OCI-LY3 (cell line): ENCODE data around the gene B4GALT2.

ENCODE experiments used
- H2AFZ ChIP-seq: fragments of 200-600, 300-600 bp; shearing (Covaris generic); 2 replicates; pipeline ENCODE4 v1.6.0; 2014; ENCODE audit warnings: antibody characterized with exemption, low read depth, low read length
- H3K27ac ChIP-seq: fragments of 200-600, 300-600 bp; sonication (generic); 2 replicates; pipeline ENCODE4 v1.5.1; 2014; ENCODE audit warnings: mild to moderate bottlenecking, low read length, moderate library complexity, mixed read lengths
- H3K27me3 ChIP-seq: fragments of 200-600, 300-600 bp; sonication (generic); 2 replicates; pipeline ENCODE4 v1.6.1; 2014; ENCODE audit warnings: low read depth, low read length, mixed read lengths
- H3K36me3 ChIP-seq: fragments of 200-600, 300-600 bp; sonication (generic); replicated peaks from 2 replicates; pipeline ENCODE3; 2014; ENCODE audit warnings: low read depth, low read length, mixed read lengths
- H3K4me1 ChIP-seq: fragments of 300-600, 200-600 bp; sonication (generic); 2 replicates; pipeline ENCODE4 v1.6.1; 2014; ENCODE audit warnings: low read length, mixed read lengths
- H3K4me2 ChIP-seq: fragments of 200-600, 300-600 bp; sonication (generic); 2 replicates; pipeline ENCODE4 v1.6.1; 2014; ENCODE audit warnings: low read length, mixed read lengths
- H3K4me3 ChIP-seq: fragments of 300-600, 200-600 bp; sonication (generic); 2 replicates; pipeline ENCODE4 v1.5.1; 2014; ENCODE audit warnings: antibody characterized with exemption, mild to moderate bottlenecking, low read length, moderate library complexity
- H3K79me2 ChIP-seq: fragments of 300-600, 200-600 bp; shearing (Covaris generic); 2 replicates; pipeline ENCODE4 v1.6.1; 2014; ENCODE audit warnings: mild to moderate bottlenecking, low read length, mixed read lengths
- H3K9ac ChIP-seq: fragments of 300-600, 200-600 bp; shearing (Covaris generic); 2 replicates; pipeline ENCODE4 v1.6.0; 2014; ENCODE audit warnings: mild to moderate bottlenecking, low read length, moderate library complexity
- H3K9me3 ChIP-seq: fragments of 200-600, 300-600 bp; shearing (Covaris generic); 2 replicates; pipeline ENCODE4 v1.6.1; 2014; ENCODE audit warnings: low read length, mixed read lengths; ENCODE audit not compliant: insufficient read depth
- H4K20me1 ChIP-seq: fragments of 200-600, 300-600 bp; sonication (generic); 2 replicates; pipeline ENCODE4 v1.6.1; 2016; ENCODE audit warnings: low read length, mixed read lengths; ENCODE audit not compliant: insufficient read depth
- CTCF ChIP-seq: fragments of 200-600, 300-600 bp; sonication (generic); IDR thresholded peaks from 2 replicates; pipeline ENCODE4 v1.5.1; 2014; ENCODE audit warnings: antibody characterized with exemption, low read length, low read depth
- EZH2phosphoT487 ChIP-seq: fragments of 200-600 bp; shearing (Covaris generic); IDR thresholded peaks from 2 replicates; pipeline ENCODE4 v1.6.1; 2018; ENCODE audit warnings: antibody characterized with exemption, mixed run types, low read depth

The B4GALT2 gene

GRCh38 chr1:44020464-44020863, 41.5 kb downstream of the B4GALT2 start:
- TF ChIP-seq CTCF = no peak
- no peak for TF ChIP-seq EZH2phosphoT487
- H3K9ac ChIP-seq = no peak overlapping the region
- peaks cover 10% of the 10 kb centered on the region for H3K4me1 ChIP-seq
- no peaks in the 10 kb centered on the region for H3K36me3 ChIP-seq
- H3K4me3 ChIP-seq = no peak overlapping the region
- H3K27ac ChIP-seq = no peak overlapping the region
- no peaks in the 10 kb centered on the region for H3K27me3 ChIP-seq
- no peaks in the 10 kb centered on the region for H3K9me3 ChIP-seq
- no peak overlapping the region for H3K4me2 ChIP-seq
- no peaks in the 10 kb centered on the region for H3K79me2 ChIP-seq
- no peak overlapping the region for H2AFZ ChIP-seq
- no peaks in the 10 kb centered on the region for H4K20me1 ChIP-seq

- H3K9me3 ChIP-seq = no peaks in the 10 kb centered on the region
- H3K4me3 ChIP-seq = no peak overlapping the region
- H3K4me2 ChIP-seq = no peak overlapping the region
- no peak overlapping the region for H2AFZ ChIP-seq
- no peak overlapping the region for H3K27ac ChIP-seq
- no peak for TF ChIP-seq CTCF
- TF ChIP-seq EZH2phosphoT487 = no peak
- H3K27me3 ChIP-seq = no peaks in the 10 kb centered on the region
- H4K20me1 ChIP-seq = no peaks in the 10 kb centered on the region
- H3K9ac ChIP-seq = no peak overlapping the region
- no peaks in the 10 kb centered on the region for H3K36me3 ChIP-seq
- peaks cover 16% of the 10 kb centered on the region for H3K4me1 ChIP-seq
- no peaks in the 10 kb centered on the region for H3K79me2 ChIP-seq
Measured at GRCh38 chr1:44021156-44021555, 42.1 kb downstream of the B4GALT2 start.

- Histone ChIP-seq H3K27ac (no peak overlapping the region), H3K27me3 (no peaks in the 10 kb centered on the region), H2AFZ (no peak overlapping the region), H3K4me2 (no peak overlapping the region), H3K36me3 (no peaks in the 10 kb centered on the region), H4K20me1 (no peaks in the 10 kb centered on the region), H3K79me2 (no peaks in the 10 kb centered on the region), H3K4me1 (peaks cover 17% of the 10 kb centered on the region), H3K9ac (no peak overlapping the region), H3K4me3 (no peak overlapping the region), H3K9me3 (no peaks in the 10 kb centered on the region)
- TF ChIP-seq EZH2phosphoT487 = no peak
- TF ChIP-seq CTCF = no peak
Measured at GRCh38 chr1:44021581-44022321, 42.7 kb downstream of the B4GALT2 start.

- Histone ChIP-seq H3K27me3 (no peaks in the 10 kb centered on the region), H3K79me2 (no peaks in the 10 kb centered on the region), H2AFZ (no peak overlapping the region), H3K9me3 (no peaks in the 10 kb centered on the region), H3K4me3 (peak overlapping the region; percentile 51; the same call in 1 of the 2 replicates), H4K20me1 (no peaks in the 10 kb centered on the region), H3K27ac (peak overlapping the region; percentile 32; the same call in 1 of the 2 replicates), H3K9ac (peak overlapping the region; percentile 6; the same call in 1 of the 2 replicates), H3K4me1 (peaks cover 20% of the 10 kb centered on the region), H3K36me3 (no peaks in the 10 kb centered on the region), H3K4me2 (peak overlapping the region; percentile 78)
- TF ChIP-seq EZH2phosphoT487 = no peak
- TF ChIP-seq CTCF = no peak
Measured at GRCh38 chr1:44024031-44024902, 45.3 kb downstream of the B4GALT2 start.
